Endometrium (tissue), 2 donors: ENCODE data around the gene CAPZB.

Experiments used
- FAIRE-seq: peaks from 2 replicates; lab custom pipeline; 2012; peaks lifted over from hg19 to GRCh38; lab: Jason Lieb, UNC
- donor health status: control.
- donor health status: control.

The CAPZB gene

DNA sequence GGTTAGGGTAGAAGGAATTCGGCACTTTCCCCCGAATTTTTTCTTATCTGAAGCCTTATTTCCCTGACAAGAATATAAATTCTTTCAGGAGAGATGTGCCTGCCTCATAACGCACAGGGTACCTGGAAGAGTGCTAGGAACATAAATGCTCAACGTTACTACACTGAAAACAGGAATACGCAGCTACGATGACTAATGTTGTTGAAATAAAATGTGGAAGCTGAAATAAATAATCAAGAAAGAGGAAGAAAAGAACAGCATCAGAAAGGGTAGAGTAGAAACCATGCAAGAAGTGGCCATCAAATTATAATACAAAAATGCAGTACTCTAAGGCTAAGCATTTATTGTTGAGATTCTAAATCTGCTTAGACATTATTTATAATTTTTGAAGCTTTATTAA lies 139.3 kb downstream of the CAPZB start:
- no peak for FAIRE-seq

DNA sequence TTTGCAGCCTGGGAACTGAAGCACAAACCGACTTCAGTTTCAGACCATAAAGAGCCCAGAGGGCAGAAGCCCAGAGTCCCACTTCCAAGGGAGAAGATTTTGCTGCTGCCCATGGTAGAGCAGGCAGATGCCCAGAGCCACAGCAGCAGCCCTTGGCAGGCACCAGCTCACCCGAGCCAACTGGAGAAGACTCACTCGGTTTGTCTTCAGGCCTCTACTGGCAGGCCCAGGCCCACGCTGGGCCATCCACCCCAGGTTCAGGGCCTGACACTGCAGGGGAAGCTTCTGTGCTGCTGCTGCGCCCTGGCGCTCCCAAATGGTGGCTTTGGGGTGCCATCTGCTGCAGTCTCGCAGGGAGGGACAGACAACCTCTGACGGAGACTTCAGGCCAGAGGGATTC lies 139.9 kb downstream of the CAPZB start:
- FAIRE-seq: no peak

DNA sequence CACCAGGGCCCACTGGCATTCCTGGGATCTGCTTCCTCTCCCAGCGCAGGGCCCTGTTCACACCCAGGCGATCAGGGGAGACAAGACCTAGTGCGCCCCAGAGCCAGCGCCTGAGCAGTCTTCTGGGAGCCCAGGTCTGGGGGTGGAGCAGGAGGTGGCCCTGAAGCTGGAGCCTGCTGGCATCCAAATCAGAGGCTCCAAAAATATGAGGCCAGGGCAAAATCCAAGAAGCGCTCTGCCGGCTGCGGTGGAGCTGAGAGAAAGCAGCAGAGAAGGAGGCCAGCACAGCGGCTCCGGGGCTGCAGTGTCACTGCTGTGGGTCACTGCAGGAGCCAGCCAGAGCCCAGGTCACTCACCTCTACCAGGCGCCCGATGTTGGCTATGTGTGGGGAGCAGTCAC lies 140.5 kb downstream of the CAPZB start:
- FAIRE-seq: no peak

DNA sequence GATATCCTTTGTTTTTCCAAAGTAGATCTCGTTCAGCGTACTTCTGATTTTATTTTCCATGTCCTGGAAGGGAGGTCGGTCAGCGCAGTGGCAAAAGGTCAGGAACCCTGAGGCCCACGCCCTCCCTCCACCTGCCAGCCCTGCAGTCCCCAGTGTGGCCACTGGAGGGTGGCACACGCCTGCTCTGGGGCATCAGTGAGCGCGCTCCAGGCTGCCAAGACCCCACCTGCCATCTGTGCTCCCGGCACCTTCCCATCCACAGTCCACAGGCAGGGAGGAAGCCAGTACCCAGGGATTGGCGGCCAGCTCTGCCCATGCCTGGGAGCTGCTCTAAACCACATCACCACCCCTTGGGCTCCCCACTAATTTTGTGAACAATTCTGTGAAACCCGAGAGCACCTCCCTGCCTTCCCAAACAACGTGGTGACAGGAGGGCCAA lies 140.9 kb downstream of the CAPZB start:
- no peak for FAIRE-seq

DNA sequence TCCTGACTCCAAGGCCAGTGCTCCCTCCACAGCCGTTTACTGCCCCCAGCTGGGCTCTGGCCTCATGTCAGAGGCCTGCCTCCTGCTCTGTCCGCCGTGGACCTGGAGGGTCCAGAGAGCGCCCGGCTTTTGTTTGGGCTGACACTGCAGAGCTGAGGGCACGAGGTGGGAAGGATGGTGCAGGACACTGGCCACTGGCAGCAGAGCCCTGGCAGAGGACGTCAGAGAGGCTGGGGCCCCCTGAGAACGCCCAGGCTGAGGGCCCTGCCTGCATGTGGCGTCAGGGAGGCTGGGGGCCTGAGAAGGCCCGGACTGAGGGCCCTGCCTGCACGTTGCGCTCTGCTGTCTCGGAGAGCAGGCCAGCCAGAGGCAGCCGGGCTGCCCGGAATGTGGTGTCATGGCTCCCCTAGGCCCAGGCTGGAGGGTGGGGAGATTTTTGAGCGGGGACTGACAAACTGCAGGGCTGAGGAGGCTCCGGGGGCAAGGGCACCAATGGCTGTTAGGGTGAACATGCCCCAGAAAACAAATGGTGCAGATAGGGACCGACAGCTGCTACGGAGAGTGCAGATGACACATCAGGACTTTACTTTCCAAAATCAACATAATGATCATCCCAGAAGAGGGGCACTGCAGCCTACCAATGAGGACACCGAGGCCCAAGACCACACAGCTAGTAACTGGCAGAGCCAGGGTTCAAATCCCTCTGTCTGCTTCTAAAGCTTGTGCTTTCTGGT lies 141.6 kb downstream of the CAPZB start:
- FAIRE-seq: no peak

DNA sequence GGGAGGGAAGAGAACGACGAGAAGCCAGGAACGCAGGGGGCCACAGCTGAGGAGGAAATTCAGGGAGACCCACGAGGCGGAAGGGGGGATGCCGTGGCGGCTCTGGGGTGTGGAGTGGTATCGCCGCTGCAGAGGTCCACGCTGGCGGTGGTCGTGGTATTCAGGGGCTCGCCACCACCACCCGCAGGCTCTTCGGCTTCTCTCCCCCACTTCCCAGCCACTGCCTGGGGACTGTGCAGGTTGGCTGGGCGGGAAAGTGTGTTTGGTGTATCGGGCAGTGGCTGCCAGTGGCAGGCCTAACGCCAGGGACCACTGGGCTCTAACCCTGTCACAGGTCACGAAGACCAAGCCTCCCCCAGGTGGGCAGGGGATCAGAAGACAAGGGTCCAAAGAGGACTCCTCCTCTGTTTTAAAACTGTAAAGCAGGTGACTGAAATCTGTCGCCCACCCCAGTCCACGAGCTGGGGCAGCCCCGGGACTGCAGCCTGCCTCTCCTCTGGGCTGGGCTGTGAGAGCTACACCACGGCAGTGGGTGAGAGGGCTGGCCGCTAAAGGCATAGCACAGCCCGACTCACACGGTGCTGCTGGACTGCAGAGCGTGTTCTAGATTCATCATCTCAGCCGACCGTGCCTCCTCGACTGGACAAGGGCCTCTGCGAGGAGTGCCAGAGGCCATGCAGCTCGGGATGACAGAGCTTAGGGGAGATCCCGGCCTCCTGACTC lies 142.3 kb downstream of the CAPZB start:
- FAIRE-seq: no peak

DNA sequence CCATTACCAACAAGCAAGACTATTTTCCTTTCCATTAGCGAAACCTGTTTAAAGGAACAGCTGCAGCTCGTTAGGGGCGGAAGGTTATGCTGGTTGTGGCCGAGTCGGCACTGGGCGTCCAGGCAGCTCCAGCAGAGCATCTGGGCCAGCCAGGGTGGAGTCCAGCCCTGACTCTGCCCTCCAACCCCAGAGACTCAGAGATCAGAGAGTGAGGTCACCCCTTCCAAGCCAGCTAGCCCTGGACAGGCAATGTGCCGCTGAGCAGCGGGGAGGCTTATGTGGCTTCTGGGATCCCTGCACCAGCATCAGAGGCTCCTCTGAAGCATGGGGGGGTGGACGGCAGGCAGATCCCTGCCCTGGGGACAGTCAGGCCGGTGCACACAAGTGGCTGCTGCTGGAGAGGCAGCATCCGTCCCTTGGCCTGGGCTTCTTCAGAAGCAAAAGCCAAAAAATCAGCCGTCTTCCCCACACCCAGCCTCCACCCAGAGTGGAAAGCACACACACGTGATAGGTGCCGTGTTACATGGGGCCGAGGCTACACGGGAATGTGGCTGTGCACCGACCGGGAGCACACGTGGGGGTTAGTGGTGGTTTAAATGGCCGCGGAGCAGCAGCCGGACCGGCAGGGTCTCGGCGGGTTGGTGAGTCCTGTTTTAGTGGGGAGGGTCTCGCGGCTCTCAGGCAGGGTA lies 143.1 kb downstream of the CAPZB start:
- no peak for FAIRE-seq

DNA sequence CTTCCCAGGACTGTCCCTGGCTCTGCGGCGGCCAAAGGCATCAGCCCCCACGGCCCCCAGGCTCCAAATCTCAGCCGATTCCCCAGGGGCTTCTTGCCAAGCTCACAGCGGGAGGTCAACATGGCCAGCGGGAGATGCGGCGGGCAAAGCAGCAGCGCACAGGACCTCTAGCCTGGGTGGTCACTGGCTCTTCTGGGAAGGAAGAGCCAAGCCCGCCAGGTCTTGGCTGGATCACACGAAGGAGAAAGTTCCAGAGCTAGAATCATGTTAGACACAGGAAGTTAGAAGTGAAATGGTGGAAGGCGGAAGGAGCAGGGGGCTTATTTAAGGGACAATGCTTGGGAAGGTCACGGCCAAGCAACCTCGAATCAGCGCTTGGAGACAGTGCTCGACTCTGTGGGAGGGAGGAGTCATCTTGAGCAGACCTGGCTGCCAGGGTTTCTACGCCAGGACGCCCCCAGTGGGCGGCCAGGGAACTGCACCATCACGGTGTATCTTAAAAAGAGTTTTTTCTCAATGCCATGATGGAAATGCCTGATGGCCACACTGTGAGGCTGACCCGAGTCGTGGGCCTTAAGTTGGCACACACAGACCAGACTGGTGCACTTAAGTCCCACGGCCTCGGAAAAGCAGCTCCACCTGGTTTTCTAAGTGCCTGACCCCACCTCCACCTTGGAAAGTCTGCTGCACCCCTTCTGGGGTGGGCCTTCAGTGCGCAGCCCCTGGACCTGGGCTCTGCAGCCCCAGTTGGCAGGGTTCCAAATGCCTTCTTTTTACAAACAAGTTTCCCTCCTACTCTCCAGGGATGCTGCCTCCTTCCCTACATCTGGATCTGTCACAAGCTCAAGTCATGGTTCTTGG lies 143.9 kb downstream of the CAPZB start:
- no peak for FAIRE-seq

DNA sequence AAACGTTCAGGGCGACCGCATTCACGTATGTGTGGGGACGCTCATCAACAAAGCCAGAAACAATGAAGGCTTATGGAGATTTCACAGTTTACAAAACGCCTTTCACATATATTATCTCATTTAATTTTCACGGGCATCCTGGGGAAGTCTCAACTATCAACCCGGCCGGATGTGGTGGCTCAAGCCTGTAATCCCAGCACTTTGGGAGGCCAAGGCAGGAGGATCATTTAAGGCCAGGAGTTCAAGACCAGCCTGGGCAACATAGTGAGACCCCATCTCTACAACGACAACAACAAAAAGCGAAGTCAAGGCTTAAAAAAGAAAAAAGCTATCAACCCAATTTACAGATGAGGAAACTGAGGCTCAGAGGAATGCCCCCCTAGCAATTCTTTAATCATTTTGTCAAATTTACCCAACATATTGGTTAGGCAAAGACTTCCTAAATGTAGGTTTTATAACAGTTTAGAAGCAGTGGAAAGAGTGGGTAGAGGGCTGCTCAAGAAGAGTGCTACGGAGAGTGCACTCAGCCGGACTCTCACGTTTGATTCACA lies 144.9 kb downstream of the CAPZB start:
- FAIRE-seq: no peak

DNA sequence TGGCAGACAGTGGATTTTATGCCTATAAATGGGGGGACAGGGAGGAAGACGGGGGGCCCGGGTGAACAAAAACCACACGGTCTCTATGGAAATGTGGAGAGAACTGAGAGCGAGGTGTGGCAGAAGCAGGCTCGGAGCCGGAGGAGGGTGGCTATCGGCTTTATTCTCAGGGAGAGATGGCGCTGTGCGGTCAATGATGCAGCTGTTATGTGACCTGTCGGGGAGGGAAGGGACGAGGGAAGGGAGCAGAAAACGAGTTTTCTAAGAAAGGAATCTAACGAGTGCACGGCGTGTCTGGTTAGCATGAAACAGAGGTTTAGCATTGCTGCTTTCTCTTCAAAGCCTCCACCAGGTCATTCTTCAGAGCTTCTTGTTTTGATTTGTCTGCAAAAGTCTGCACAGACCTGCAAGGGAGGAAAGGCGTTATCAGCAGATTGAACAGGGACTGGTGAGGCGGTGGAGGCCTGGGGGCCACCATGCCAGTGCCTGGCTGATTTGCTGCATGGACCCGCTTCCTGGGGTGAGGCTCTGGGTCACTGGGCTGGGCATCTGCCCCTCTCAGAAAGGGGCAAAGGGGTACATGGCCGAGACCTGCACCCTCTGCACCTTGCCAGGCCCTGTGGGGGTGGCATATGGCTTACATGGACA lies 146.0 kb downstream of the CAPZB start:
- no peak for FAIRE-seq

DNA sequence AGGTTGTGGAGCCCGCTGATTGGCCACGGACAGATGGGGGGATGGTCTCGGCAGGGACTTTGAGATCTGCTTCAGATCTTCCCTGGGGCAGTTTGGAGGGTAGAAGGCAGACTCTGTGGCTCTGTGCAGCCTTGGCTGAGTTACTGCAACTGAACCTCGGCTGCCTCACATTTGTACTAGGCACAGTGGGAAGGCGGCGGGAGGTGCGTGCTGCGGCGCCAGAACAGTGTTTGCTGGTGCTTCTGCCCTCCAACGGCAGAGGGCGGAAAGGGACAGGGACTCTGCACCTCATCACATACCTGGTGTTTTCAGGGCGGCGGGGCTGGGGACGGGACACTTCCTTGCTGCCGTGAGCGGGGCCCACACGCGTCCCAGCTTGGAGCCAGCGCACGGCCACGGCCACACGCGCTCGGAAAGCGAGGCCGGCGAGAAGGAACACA lies 147.0 kb downstream of the CAPZB start:
- FAIRE-seq: no peak

DNA sequence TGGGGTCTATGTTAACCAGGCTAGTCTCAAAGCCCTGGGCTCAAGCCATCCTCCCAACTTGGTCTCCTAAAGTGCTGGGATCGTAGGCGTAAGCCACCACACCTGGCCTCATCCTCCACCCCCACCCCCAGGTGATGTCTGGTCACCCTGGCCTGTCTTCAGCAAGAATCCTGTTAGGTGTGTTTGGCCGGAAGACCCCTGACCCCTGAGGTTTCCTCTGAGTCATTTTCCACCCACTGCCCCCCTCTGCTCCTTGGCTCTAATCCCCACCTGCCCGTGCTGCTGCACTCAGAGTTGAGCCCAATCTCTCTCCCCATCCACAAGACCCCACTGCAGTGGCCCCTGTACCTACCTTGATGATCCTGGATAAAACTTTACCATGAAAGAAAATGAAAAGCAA lies 148.1 kb downstream of the CAPZB start:
- no peak for FAIRE-seq

DNA sequence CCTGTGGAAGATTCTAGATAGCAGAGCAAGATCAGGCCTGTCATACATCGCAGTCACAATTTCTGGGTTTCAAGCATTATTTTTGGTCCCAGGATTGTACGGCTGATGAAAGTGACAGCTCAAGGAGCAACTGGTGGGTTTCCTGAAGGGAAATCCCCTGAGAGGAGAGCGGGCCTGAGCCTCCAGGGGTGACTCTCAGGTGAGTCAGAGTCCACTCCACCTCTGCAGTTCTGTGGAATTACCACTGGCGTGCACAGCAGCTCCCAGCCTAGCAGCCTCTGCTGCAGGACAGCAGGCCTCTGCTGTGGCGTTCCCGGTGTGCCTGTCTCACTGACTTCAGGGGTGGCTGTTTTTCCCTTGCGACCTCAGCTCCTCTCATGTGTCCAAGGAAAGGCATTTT lies 148.8 kb downstream of the CAPZB start:
- FAIRE-seq: no peak

DNA sequence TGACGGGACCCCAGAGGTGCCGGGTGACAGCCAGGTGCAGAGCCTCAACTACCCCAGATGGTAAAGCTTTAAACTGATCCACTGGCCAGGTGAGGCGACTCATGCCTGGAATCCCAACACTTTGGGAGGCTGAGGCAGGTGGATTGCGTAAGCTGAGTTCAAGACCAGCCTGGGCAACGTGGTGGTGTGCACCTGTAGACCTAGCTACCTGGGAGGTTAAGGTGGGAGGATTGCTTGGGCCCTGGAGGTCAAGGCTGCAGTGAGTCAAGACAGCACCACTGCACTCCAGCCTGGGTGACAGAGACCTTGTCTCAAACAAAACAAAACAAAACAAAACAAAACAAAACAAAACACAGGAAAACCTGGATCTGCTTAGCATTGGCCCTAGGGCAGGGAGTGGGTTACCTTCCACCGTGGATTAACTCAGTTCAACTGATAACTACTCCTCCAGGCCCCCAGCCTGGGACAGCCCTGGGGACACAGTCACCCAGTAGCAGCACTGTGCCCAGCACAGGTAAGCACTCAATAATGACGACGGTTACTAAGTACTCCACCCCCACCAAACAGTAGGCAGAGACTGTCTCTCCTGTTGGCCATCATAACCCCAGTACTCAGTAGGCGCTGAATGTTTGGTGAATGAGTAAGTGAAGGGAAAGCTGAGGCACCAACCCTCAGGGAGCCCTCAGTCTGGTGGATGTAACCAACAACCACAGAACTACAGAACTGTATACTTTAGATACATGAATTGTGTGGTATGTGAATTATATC lies 151.6 kb downstream of the CAPZB start:
- FAIRE-seq: no peak

DNA sequence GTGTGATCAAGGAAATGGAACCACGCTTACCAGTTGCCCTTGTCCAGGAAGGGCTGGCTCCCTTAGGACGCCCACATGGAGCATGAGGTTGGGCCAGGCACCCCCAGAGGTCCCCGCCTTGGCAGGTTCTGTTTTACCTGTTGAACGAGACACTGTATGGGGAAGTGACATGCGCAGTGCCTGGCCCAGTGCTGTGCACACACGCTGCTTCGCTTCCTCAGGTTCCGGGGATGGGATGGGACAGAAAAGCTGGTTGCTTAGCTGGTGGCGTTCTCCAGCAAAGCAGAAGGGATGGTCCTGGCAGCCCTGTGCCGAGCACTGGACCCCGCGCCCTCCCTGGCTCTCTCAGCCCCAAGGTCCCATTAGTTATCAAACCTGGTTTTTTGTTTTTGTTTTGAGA lies 152.5 kb downstream of the CAPZB start:
- FAIRE-seq: no peak

DNA sequence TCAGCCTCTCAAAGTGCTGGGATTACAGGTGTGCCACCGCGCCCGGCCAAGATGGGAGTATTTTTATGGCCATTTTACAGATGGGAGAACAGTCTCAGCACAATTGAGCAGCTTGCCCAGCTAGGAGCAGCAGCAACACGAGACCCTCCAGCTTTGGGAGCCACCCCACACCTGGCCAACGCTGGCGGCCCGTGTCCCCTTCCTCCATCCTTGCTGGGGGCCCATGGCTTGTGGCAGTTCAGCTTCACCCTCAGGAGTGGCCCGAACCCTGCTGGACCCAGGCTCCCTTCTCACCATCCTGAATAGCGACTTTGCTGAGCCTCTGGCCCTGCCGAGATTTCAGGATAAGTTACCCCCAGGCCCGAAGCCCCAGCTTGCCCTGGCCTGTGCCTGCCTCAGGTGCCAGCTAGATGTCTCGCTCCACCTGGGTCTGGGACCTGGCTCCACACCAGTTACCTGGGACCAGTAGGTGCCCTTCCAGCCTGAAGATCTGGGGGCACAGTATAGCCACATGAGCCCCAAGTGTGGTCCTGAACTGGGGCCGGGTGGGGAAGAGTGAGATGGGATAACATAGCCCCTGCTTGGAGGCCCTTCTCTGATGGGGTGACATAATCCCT lies 154.0 kb downstream of the CAPZB start:
- no peak for FAIRE-seq

DNA sequence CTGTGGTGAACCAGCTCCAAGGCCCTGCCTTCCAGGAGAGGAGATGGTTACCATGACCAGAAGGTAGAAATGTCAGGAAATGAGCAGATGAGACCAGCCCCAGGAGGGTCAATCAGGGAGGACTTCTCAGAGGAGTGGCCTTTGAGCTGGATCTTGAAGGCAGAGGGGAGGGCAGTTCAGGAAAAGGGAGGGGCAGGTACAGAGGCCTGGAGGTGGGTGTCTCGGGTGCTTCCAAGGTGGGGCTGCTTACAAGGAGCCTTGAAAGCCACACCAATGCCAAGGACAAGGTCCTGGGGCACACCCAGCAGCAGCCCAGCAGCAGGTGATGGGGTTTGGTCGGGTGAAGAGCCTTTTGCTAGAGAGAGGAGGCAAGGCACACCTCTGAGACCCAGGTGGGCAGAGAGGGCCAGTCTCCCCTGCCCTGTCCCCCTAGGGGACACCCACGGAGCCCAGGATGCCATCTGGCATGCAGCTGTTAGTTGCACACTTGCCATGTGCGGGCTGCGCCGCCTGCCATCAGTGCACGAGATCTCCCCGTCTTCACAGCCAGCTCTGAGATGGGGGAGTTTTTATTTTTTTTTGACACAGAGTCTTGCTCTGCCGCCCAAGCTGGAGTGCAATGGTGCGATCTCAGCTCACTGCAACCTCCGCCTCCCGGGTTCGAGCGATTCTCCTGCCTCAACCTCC lies 154.7 kb downstream of the CAPZB start:
- no peak for FAIRE-seq

DNA sequence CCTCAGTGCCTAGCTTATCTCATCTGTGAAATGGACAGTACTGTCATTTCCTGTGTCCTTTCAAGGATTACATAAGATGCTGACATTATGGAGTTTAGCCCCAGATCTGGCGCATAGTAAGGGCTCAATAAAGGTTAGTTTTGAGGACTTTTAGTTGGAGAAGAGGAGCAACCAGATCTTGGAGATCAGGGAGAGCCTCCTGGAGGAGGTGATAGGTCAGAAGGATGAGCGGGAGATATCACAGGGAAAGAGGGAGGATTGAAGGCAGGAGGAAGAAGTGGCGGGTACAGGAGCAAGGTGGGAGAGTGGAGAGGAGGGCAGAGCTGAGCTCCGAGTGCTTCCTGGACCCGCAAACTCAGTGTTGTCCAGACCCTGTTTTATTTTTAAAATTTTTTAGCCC lies 155.7 kb downstream of the CAPZB start:
- no peak for FAIRE-seq

DNA sequence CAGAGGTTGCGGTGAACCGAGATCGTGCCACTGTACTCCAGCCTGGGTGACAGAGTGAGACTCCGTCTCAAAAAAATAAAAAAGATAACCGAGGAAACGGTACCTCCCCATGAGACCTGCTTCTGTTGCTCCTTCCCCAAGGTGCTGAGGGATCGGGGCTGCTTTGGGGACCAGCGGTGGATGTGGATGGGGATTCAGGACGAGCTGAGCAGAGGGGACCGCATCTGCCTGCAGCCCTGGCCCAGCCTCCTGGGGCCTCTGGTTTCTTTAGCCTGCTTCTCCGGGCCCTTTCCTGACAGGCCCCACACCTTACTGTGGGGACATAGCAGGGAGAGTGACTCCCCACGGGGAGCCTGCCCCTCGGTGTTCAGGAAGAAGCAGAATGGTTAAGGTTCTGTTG lies 156.2 kb downstream of the CAPZB start:
- FAIRE-seq: no peak

DNA sequence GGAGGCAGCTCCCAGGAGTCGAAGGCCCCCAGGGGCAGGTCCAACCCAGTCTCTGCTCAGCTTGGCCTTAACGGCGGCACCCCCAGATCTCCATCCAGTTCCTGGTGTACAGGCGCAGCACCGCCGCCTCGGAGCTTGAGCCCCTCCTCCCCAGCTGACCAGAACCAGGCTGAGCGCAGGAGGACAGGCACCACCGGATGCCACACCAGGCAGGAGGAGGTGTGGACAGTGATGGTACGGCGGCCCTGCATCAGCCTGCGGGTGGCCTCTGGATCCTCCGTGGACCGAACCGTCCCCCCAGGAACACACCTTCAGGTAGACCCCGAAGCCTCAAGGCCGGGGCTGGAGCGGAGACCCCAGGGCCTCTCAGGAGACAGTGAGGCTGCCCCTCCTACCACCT lies 156.9 kb downstream of the CAPZB start:
- FAIRE-seq: no peak
